ENCODE data around the gene CACNA1A.

DNA sequence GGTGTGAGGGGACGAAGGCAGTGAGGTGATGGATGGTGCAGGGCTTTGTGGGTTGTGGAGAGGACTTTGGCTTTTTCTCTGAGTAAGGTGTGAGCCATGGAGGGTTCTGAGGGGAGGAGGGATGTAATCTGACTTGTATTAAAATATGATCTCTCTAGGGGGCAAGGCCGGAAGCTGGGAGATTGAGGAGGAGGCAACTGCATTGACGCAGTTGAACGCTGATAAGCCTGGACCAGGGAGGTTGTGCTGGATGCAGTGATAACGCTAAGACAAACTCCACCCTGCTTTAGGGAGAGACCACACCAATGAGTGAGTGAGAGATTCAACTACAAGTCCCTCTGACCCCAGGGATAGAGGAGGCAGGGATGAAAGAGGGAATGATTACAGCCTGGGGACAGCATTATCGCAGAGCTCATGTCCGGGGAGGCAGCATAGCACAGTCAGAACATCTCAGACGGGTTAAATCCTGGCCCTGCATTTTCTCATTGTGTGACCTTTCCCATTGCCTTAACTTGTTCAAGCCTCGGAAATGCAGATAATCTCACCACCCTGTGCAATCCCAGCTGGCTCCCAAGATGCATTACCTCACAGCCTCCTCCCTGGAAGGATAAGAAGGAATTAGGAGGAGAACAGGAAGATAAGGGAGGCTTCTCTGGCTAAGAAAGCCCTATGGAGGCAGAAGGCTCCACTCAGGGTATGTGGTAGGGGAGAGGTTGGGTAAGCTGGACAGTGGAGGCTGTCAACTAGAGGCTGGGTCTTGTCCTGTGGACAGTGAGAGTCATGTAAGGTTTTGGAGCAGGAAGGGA, 124.2 kb downstream of the CACNA1A start:
- TF ChIP-seq, protein P1, sequence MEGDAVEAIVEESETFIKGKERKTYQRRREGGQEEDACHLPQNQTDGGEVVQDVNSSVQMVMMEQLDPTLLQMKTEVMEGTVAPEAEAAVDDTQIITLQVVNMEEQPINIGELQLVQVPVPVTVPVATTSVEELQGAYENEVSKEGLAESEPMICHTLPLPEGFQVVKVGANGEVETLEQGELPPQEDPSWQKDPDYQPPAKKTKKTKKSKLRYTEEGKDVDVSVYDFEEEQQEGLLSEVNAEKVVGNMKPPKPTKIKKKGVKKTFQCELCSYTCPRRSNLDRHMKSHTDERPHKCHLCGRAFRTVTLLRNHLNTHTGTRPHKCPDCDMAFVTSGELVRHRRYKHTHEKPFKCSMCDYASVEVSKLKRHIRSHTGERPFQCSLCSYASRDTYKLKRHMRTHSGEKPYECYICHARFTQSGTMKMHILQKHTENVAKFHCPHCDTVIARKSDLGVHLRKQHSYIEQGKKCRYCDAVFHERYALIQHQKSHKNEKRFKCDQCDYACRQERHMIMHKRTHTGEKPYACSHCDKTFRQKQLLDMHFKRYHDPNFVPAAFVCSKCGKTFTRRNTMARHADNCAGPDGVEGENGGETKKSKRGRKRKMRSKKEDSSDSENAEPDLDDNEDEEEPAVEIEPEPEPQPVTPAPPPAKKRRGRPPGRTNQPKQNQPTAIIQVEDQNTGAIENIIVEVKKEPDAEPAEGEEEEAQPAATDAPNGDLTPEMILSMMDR (IDR thresholded peaks at IDR 0.05; ENCODE audit: poor library complexity): no peak
- no peak for TF ChIP-seq EZH2phosphoT487 (IDR thresholded peaks at IDR 0.05; ENCODE audit: low read depth, severe bottlenecking, unreplicated experiment)
